Neutrophil (primary cell): ENCODE results near the gene NANOS3.

ENCODE experiments used
- H3K27ac ChIP-seq: fragments of 200-600 bp; sonication (generic); 2 replicates; pipeline ENCODE4 v1.5.1; 2016; ENCODE audit warnings: mild to moderate bottlenecking, moderate library complexity
- H3K27me3 ChIP-seq: fragments of 200-600 bp; sonication (generic); 2 replicates; pipeline ENCODE4 v1.6.0; 2016; ENCODE audit warnings: mild to moderate bottlenecking
- H3K36me3 ChIP-seq: fragments of 200-600 bp; sonication (generic); 2 replicates; pipeline ENCODE4 v1.5.1; 2017
- H3K4me1 ChIP-seq, 2 experiments: fragments of 200-600 bp in 1 of 2; sonication (generic) in 1 of 2; 1 replicate in 1 of 2; 2 replicates in 1 of 2; pipeline versions ENCODE4 v1.5.1 to v1.6.1; 2013 to 2016; ENCODE audit warnings: low read depth in 1 of 2, low read length in 1 of 2, mild to moderate bottlenecking in 1 of 2, moderate library complexity in 1 of 2; ENCODE audit not compliant: control insufficient read depth in 1 of 2, insufficient read depth in 1 of 2
- H3K4me3 ChIP-seq, 2 experiments: fragments of 200-600 bp in 1 of 2; sonication (generic) in 1 of 2; 1 replicate in 1 of 2; 2 replicates in 1 of 2; pipeline ENCODE4 v1.5.1; 2013 to 2016; ENCODE audit warnings: low read depth in 1 of 2, low read length in 1 of 2, mild to moderate bottlenecking in 1 of 2, moderate library complexity in 1 of 2
- H3K9me3 ChIP-seq: fragments of 200-600 bp; sonication (generic); 2 replicates; pipeline ENCODE4 v1.5.1; 2016
- CTCF ChIP-seq: fragments of 200-600 bp; sonication (generic); IDR thresholded peaks from 2 replicates; pipeline ENCODE4 v1.5.1; 2016; ENCODE audit warnings: antibody characterized with exemption

NANOS3 gene

GRCh38 chr19:13888281-13888680 is 11.3 kb downstream of the NANOS3 start:
- H3K4me3 ChIP-seq, result no peak overlapping the region
- peaks cover 14% of the 10 kb centered on the region for H3K27me3 ChIP-seq
- no peaks in the 10 kb centered on the region for H3K4me1 ChIP-seq
- H3K9me3 ChIP-seq, result no peaks in the 10 kb centered on the region
- TF ChIP-seq CTCF, result no peak
- H3K27ac ChIP-seq, result no peak overlapping the region
- H3K36me3 ChIP-seq, result no peaks in the 10 kb centered on the region

DNA sequence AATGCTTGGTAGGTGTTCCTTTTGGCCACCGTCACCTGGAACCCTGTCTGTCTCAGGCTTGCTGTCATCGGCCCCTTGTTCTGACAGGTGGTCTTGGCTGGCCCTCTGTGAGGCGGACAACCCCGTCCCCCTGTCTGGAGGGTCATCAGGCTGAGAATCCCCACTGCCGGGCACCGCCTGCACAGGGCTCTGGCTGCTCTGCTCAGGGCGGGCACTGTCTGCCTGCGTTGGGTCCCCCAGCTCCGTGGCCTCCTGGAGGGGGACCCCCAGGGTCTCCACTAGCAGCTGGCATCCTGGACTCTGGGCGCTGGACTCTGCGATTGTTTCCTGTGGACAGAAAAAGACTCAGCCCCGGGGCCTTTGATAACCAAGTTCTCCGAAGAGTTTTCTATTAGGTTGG is 13.2 kb downstream of the NANOS3 start:
- no peaks in the 10 kb centered on the region for H3K36me3 ChIP-seq
- no peaks in the 10 kb centered on the region for H3K9me3 ChIP-seq
- H3K27me3 ChIP-seq, result peaks cover 11% of the 10 kb centered on the region
- no peak for TF ChIP-seq CTCF
- H3K4me1 ChIP-seq, result no peaks in the 10 kb centered on the region
- H3K4me3 ChIP-seq, result no peak overlapping the region
- no peak overlapping the region for H3K27ac ChIP-seq

GRCh38 chr19:13892870-13893269 is 15.9 kb downstream of the NANOS3 start:
- Histone ChIP-seq H3K4me3 (no peak overlapping the region), H3K27ac (no peak overlapping the region), H3K27me3 (no peaks in the 10 kb centered on the region), H3K36me3 (no peaks in the 10 kb centered on the region), H3K4me1 (no peaks in the 10 kb centered on the region), H3K9me3 (no peaks in the 10 kb centered on the region)
- TF ChIP-seq CTCF, result no peak

- TF ChIP-seq CTCF, result no peak
- Histone ChIP-seq H3K36me3 (no peaks in the 10 kb centered on the region), H3K4me1 (no peaks in the 10 kb centered on the region), H3K4me3 (no peak overlapping the region), H3K27ac (no peak overlapping the region), H3K27me3 (no peaks in the 10 kb centered on the region), H3K9me3 (no peaks in the 10 kb centered on the region)
Observed at GRCh38 chr19:13894552-13894951, 17.6 kb downstream of the NANOS3 start.

DNA sequence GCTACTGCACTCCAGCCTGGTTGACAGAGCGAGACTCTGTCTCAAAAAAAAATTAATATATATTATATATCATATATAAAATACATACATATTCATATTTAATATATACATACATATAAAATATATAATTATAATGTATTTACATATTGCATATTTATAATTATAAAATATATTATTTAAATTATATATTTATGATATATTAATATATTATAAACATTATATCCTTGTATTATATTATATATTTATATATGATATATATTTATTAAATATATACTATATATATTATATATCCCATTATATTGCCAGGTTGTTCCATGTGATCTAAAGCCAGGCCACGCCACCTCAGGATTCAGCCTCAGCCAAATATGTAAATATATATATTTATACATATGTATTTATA is 19.3 kb downstream of the NANOS3 start:
- no peaks in the 10 kb centered on the region for H3K36me3 ChIP-seq
- no peaks in the 10 kb centered on the region for H3K27me3 ChIP-seq
- H3K9me3 ChIP-seq, result no peaks in the 10 kb centered on the region
- H3K4me3 ChIP-seq, result no peak overlapping the region
- no peak for TF ChIP-seq CTCF
- no peaks in the 10 kb centered on the region for H3K4me1 ChIP-seq
- H3K27ac ChIP-seq, result no peak overlapping the region

GRCh38 chr19:13899393-13899792 is 22.5 kb downstream of the NANOS3 start:
- no peaks in the 10 kb centered on the region for H3K27me3 ChIP-seq
- no peaks in the 10 kb centered on the region for H3K9me3 ChIP-seq
- no peak for TF ChIP-seq CTCF
- H3K27ac ChIP-seq, result no peak overlapping the region
- H3K4me1 ChIP-seq, result no peaks in the 10 kb centered on the region
- no peak overlapping the region for H3K4me3 ChIP-seq
- no peaks in the 10 kb centered on the region for H3K36me3 ChIP-seq
